HepG2 (cell line): ENCODE results near the gene C14orf93. TPM values are rescaled to one million over a fixed set of nuclear protein-coding genes. Genes with fewer than 3 reads are reported as not detected.

Experiments used
- ATF2 ChIP-seq: sonication (generic); formaldehyde crosslinking; IDR thresholded peaks from 2 replicates; pipeline ENCODE4 v1.4.0; 2020; ENCODE audit warnings: missing genetic modification reagents
- FOXM1 ChIP-seq: sonication (generic); formaldehyde crosslinking; IDR thresholded peaks from 2 replicates; pipeline ENCODE4 v1.5.0; 2020; ENCODE audit warnings: missing genetic modification reagents
- GTF2F1 ChIP-seq: fragments of 150-350 bp; IDR thresholded peaks from 2 replicates; pipeline ENCODE4 v1.6.1; 2014; ENCODE audit warnings: low read length
- KMT2B ChIP-seq: IDR thresholded peaks from 2 replicates; pipeline ENCODE4 v1.6.1; 2016; ENCODE audit warnings: missing genetic modification reagents, missing compliant biosample characterization
- MBNL3 ChIP-seq: fragments of 250-450 bp; sonication (Bioruptor Pico); conservative IDR thresholded peaks from 2 replicates; pipeline ENCODE4 v1.8.0; 2022; ENCODE audit warnings: mild to moderate bottlenecking, inconsistent platforms
- NFAT5 ChIP-seq: sonication (generic); formaldehyde crosslinking; IDR thresholded peaks from 2 replicates; pipeline ENCODE4 v1.4.0; 2020; ENCODE audit warnings: missing genetic modification reagents
- NFIC ChIP-seq: IDR thresholded peaks from 2 replicates; pipeline ENCODE4 v1.6.1; 2012; ENCODE audit warnings: mild to moderate bottlenecking, low read length, inconsistent platforms
- PAWR ChIP-seq: sonication (generic); formaldehyde crosslinking; IDR thresholded peaks from 2 replicates; pipeline ENCODE4 v1.4.0; 2020; ENCODE audit warnings: missing genetic modification reagents, mild to moderate bottlenecking, borderline replicate concordance
- RAD51 ChIP-seq: fragments of 450-650 bp; IDR thresholded peaks from 2 replicates; pipeline ENCODE4 v1.6.1; 2016; ENCODE audit warnings: borderline replicate concordance
- RXRB ChIP-seq: IDR thresholded peaks from 2 replicates; pipeline ENCODE4 v1.6.1; 2016; ENCODE audit warnings: borderline replicate concordance, missing genetic modification reagents, missing compliant biosample characterization
- SNRNP70 ChIP-seq: fragments of 200-400 bp; formaldehyde crosslinking; IDR thresholded peaks from 2 replicates; pipeline ENCODE4 v1.6.1; 2017; ENCODE audit warnings: mild to moderate bottlenecking, low read depth, low read length, moderate library complexity
- STAG1 ChIP-seq: sonication (generic); formaldehyde crosslinking; IDR thresholded peaks from 2 replicates; pipeline ENCODE4 v1.4.0; 2020; ENCODE audit warnings: missing genetic modification reagents
- TFDP2 ChIP-seq: sonication (generic); formaldehyde crosslinking; IDR thresholded peaks from 2 replicates; pipeline ENCODE4 v1.4.0; 2020; ENCODE audit warnings: missing genetic modification reagents
- ZBTB10 ChIP-seq: sonication (generic); formaldehyde crosslinking; IDR thresholded peaks from 2 replicates; pipeline ENCODE4 v1.4.0; 2020; ENCODE audit warnings: missing genetic modification reagents, borderline replicate concordance
- ZKSCAN5 ChIP-seq: sonication (generic); formaldehyde crosslinking; IDR thresholded peaks from 2 replicates; pipeline ENCODE4 v1.5.1; 2020; ENCODE audit warnings: mild to moderate bottlenecking, missing genetic modification reagents
- ZNF17 ChIP-seq: sonication (generic); formaldehyde crosslinking; IDR thresholded peaks from 2 replicates; pipeline ENCODE4 v1.5.0; 2020; ENCODE audit warnings: mild to moderate bottlenecking, missing genetic modification reagents
- ZNF530 ChIP-seq: sonication (generic); formaldehyde crosslinking; IDR thresholded peaks from 2 replicates; pipeline ENCODE4 v1.5.0; 2020; ENCODE audit warnings: low read depth, mild to moderate bottlenecking, missing genetic modification reagents
- ZNF616 ChIP-seq: sonication (generic); formaldehyde crosslinking; IDR thresholded peaks from 2 replicates; pipeline ENCODE4 v1.5.0; 2020; ENCODE audit warnings: low read depth, mild to moderate bottlenecking, missing genetic modification reagents
- ZNF639 ChIP-seq: conservative IDR thresholded peaks from 2 replicates; pipeline ENCODE4 v1.6.1; 2018; ENCODE audit warnings: missing genetic modification reagents
- polyA plus RNA-seq, 8 experiments: library from polyadenylated mRNA; depleted of rRNA in 3 of 8; stranded (reverse) in 7 of 8; unstranded in 1 of 8; fragments of >200 nt; fragmentation: Illumina TruSeq in 4 of 8; extraction: Trizol in 4 of 8; gene quantifications; 2 replicates each; pipeline versions ENCODE4 v1.2.1 to v1.2.3, GENCODE V29; 2011 to 2016; ENCODE audit warnings: low read depth in 4 of 8, missing spikeins in 1 of 8, mixed read lengths in 1 of 8; ENCODE audit not compliant: insufficient read depth in 1 of 8
- total RNA-seq, 5 experiments: library from RNA; depleted of rRNA; stranded (reverse); fragments of >200 nt; fragmentation: Illumina TruSeq; extraction: Trizol; gene quantifications; 2 replicates each; pipeline ENCODE4 v1.2.3, GENCODE V29; 2016; ENCODE audit warnings: low read depth in 1 of 5

C14orf93 gene
- total and polyA plus RNA-seq, 2 of the 13 experiments (the other 11 are each of a cell fraction or from before 2014, with no cell fraction given), result 11.4 to 22.5 TPM

- no peak for TF ChIP-seq ZBTB10 (CRISPR knock-in tag)
- TF ChIP-seq PAWR (CRISPR knock-in tag), result no peak
- TF ChIP-seq FOXM1 (CRISPR knock-in tag), result no peak
- TF ChIP-seq STAG1, result peak; percentile 98
- TF ChIP-seq ZNF530, result no peak
- no peak for TF ChIP-seq NFAT5 (CRISPR knock-in tag)
- TF ChIP-seq ATF2 (CRISPR knock-in tag), result peak; percentile 83; the same call in 1 of the 2 replicates
- peak; percentile 56 for TF ChIP-seq TFDP2 (CRISPR knock-in tag)
- TF ChIP-seq ZNF639 (CRISPR knock-in tag), result no peak
- no peak for TF ChIP-seq SNRNP70
- peak; percentile 63; the same call in 1 of the 2 replicates for TF ChIP-seq RXRB (CRISPR knock-in tag)
- TF ChIP-seq NFIC, result no peak
- TF ChIP-seq ZNF616 (CRISPR knock-in tag), result no peak
- no peak for TF ChIP-seq GTF2F1
- TF ChIP-seq RAD51, result no peak
- no peak for TF ChIP-seq ZNF17
- peak; percentile 48; the same call in 1 of the 2 replicates for TF ChIP-seq KMT2B (CRISPR knock-in tag)
- no peak for TF ChIP-seq ZKSCAN5 (CRISPR knock-in tag)
- TF ChIP-seq MBNL3 (CRISPR knock-in tag), result no peak
These were observed 23.4 kb downstream of the C14orf93 start (continued) for GRCh38 chr14:22986508-22987054.
